Spleen (tissue), 7 donors: ENCODE data around the gene C21orf58.

ENCODE experiments used
- POLR2A ChIP-seq, 3 donors: fragments of 450-650 bp; IDR thresholded peaks; one replicate each; pipeline ENCODE4 v1.5.1; 2017; ENCODE audit warnings: antibody characterized with exemption in 3 of 3, mild to moderate bottlenecking in 1 of 3
- TF ChIP-seq, protein P1 (sequence below), 11 experiments: fragments of 200-600 bp in 7 of 11; fragments of 450-650 bp in 4 of 11; sonication (generic) in 4 of 11; IDR thresholded peaks in 8 of 11; conservative IDR thresholded peaks in 3 of 11; 1 replicate in 7 of 11; 2 replicates in 4 of 11; pipeline versions ENCODE4 v1.4.0 to v1.8.0; 2016 to 2021; ENCODE audit warnings: antibody characterized with exemption in 11 of 11, inconsistent platforms in 4 of 11, mild to moderate bottlenecking in 1 of 11
- donor health status: DM: no; HTN: no; CAD: no; lungs with moderate emphysema.
- donor health status: DM: no; HTN: no; CAD: no.
- donor health status: DM: no; HTN: no; CAD: no.

DNA sequence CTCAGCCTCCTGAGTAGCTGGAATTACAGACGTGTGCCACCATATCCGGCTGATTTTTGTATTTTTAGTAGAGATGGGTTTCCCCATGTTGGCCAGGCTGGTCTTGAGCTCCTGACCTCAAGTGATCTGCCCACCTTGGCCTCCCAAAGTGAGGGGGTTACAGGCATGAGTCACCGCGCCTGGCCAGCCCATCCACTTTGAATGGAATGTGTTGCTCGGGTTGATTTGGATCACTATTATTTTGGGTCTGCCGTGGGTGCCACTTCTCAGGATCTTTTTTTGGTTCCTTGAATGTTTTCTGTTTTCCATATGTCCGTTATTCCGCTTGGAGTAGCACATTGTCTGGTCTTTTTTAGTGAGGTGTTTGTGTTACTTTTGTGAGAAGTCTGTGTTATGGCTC, 17.3 kb upstream of the C21orf58 start:
- no peak for TF ChIP-seq POLR2A (IDR thresholded peaks at IDR 0.05)
- TF ChIP-seq, protein P1, sequence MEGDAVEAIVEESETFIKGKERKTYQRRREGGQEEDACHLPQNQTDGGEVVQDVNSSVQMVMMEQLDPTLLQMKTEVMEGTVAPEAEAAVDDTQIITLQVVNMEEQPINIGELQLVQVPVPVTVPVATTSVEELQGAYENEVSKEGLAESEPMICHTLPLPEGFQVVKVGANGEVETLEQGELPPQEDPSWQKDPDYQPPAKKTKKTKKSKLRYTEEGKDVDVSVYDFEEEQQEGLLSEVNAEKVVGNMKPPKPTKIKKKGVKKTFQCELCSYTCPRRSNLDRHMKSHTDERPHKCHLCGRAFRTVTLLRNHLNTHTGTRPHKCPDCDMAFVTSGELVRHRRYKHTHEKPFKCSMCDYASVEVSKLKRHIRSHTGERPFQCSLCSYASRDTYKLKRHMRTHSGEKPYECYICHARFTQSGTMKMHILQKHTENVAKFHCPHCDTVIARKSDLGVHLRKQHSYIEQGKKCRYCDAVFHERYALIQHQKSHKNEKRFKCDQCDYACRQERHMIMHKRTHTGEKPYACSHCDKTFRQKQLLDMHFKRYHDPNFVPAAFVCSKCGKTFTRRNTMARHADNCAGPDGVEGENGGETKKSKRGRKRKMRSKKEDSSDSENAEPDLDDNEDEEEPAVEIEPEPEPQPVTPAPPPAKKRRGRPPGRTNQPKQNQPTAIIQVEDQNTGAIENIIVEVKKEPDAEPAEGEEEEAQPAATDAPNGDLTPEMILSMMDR (IDR thresholded peaks at IDR 0.05 in 8 of 11, conservative IDR thresholded peaks at IDR 0.05 in 3 of 11), result no peak
